A172 (cell line): ENCODE measurements around the gene DPP9. TPM values are rescaled to one million over a fixed set of nuclear protein-coding genes. Genes with fewer than 3 reads are reported as not detected.
A peak's percentile ranks its signal among the peaks of the same experiment; 100 is the strongest.

ENCODE experiments used
- DNase-seq: peaks from one replicate; pipeline ENCODE4 v3.0.0-alpha.2; 2015; ENCODE audit warnings: low spot score
- total RNA-seq: library from RNA; depleted of rRNA; stranded (reverse); fragments of >200 nt; shearing (Covaris generic); gene quantifications from 2 replicates; pipeline ENCODE4 v1.2.3, GENCODE V29; 2014

DPP9 gene
- total RNA-seq, 1 experiment from 2014 or later = 81.8 TPM

DNA sequence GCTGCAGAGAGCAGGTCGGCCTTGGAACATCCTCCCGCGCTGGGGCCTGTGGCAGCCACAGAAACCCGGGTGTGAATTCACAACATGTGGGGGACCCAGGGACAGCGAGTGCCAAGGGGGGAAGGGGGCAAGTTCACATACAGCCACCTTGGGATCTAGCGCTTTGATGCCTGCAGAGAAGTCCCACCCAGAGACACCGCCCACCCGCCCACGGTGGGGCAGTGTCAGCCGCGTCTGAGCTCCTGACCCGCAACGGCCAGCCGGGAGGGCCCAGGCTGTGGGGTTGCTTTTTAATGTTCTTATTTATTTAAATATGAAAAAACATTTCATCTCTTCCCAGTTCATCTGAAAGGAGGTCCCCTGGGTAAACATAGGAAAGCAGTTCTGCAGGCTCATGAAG is 66.4 kb downstream of the DPP9 start:
- no peak for DNase-seq

DNA sequence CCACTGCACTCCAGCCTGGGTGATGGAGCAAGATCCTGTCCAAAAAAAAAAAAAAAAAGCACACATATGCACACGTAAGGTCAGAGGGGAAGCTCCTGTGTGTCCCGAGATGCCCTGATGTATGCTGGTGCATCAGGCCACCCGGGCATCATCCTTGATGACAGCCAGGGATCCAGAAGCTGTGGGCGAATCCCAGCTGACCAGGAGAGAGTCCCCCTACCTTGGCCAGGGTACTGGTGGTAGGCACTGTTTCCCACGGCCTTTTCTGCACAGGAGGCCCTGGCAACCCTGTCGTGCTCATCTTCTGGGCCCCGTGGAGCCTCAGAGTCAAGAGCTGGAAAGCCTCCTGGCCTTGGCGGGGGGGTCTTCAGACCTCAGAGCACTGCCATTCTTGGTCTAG is 67.5 kb downstream of the DPP9 start:
- no peak for DNase-seq

DNA sequence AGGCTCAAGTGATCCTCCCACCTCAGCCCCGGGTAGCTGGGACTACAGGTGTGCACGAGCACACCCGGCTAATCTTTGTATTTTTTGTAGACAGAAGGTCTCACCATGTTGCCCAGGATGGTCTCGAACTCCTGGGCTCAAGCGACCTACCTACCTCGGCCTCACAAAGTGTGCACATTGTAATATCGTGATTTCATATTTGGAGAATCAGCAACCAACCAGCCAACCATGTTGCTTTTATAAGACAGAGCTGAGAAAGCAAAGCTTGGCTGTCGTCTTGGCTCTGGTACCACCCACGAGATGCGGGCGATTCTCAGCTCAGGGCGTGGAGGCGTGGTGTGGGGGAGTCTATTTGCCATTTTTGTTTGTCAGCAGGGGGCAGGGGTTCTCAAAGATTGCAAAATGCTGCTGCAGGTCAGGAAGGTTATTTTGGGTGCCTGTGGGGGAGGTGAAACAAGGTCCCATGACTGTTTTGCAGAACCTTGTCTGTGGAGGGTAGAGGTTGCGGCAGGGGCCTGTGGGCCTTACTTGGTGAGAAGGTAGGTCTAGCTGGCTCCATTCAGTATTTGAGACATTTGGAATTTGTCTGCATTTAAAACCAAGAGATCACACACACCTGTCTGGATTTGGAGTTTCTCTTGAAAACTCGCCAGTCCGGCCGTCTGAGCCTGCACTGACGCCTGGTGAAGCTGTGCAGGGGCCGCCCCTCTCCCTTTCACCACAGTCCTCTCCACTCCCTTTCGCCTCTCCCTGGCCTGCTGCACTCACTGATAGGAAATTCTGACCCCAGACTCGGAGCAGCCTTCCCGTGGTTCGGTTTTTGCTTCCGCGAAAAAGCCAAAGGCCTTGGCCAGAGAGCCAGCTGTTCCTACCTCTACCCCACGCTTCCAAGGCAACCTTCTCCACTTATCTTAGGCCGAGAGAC is 68.9 kb downstream of the DPP9 start:
- no peak for DNase-seq

DNA sequence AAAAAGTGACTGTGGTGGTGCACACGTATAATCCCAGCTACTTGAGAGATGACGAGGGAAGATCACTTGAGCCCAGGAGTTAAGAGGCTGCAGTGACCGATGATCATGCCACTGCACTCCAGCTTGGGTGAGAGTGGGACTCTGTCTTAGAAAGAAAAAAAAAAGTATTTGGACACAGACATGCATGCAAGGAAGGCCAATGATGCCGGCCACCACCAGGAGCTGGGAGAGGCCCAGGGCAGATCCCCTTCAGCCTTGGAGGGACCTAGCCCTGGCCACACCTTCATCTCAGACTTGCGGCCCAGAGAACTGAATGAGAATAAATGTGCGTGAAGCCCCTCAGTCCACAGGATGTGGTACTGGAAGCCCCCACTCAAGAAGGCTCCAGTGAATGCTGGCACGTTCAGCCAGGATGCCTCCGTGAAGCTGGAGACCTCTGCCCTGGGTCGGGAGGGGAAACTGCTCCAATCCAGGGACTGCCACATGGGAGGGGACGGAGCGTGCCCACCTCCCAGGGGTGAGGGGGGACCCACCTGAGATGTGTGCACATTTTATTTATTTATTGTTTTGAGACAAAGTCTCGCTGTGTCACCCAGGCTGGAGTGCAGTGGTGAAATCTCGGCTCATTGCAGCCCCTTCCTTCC is 69.7 kb downstream of the DPP9 start:
- DNase-seq = no peak

DNA sequence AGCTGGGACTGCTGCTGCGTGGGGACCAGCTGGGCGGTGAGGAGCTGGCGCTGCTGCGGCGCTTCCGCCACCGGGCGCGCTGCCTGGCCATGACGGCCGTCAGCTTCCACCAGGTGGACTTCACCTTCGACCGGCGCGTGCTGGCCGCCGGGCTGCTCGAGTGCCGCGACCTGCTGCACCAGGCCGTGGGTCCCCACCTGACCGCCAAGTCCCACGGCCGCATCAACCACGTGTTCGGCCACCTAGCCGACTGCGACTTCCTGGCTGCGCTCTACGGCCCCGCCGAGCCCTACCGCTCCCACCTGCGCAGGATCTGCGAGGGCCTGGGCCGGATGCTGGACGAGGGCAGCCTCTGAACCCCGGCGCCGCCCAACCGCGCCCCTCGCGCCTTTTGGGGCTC is 71.6 kb downstream of the DPP9 start:
- no peak for DNase-seq

DNA sequence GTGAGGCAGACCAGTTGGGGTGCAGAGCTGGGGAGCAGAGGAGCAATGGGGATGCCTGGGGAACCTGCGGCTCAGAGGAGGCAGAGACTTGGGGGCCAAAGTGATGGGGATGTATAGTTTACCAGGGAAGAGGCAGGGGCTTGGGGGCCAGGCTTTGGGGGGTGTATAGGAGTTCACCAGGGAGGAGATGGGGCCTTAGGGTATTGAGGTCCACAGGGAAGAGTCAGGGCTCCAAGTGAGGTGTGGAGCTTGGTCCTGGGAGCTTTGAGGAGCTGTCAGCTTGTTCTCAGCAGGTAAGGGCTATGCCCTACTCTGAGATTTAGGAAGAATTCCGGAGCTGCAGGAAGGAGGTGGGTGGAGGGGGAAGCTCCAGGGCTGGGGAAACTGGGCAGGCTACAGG is 73.5 kb downstream of the DPP9 start:
- DNase-seq = no peak

DNA sequence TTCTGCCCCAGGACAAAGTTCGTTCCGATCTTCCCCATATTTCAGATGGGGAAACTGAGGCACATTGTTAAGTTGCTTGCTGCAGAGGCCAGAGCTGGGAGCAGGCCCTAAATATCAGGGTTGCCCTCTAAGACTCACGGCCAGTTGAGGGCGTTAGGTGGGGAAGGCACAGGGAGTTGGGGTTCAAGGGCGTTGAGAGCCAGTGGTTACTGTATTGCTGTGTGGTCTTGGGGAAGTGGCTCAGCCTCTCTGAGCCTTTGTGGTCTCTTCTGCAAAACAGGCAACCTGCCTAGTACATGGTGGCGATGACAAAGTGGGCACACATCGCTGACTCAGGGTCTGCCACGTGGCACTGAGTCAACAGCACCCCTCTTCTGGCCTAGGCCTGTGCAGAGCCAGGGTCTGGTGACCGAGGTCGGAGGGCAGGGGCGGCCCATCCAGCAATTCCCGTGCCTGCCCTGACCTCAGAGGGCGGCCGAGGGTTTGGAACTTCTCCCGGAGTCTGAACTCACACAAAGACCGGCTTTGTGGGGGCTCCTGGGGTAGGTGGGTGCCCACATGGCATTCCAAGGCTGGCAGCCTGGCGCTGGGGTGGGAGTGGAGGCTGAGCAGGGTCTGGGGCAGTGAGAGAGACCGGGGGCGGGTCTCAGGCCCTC is 74.1 kb downstream of the DPP9 start:
- no peak for DNase-seq

DNA sequence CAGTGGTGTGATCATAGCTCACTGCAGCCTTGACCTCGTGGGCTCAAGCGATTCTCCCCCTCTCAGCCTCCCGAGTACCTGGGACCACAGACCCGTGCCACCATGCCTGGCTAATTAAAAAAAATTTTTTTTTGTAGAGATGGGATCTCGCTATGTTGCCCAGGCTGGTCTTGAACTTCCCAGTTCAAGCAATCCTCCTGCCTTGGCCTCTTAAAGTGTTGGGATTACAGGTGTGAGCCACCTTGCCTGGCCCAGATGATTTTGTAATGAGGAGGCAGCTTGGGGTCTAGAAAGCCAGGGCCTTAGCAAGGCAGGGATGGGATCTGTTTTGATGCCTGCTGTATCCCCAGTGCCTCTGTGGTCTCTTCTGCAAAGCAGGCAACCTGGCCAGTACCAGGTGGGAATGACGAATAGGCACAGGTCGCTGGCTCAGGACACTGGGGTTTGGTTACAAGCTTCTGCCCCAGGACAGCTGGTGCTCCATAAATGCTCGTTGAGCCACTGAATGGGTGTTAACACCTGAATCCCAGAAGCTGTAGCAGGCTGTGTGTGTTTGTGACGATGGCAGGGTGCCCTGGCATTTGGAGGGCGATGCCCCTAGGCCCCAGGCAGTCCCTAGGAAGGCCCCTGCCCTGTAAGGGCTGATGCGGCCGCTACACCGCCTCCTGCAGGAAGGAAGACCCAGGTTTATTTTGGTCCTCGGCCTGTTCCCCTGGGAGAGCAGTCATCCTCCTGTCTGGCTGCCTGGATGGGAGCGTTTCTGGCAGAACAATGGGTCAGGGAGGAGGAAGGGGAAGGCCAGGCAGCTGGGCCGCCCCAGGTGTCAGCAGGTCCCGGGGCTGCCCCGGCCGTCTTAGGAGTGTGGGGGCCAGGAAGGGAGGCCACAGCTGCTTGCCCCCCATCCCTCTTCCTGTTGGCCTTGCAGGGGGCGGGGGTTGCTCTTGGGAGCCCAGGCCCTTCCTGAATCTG is 75.7 kb downstream of the DPP9 start:
- DNase-seq = no peak

DNA sequence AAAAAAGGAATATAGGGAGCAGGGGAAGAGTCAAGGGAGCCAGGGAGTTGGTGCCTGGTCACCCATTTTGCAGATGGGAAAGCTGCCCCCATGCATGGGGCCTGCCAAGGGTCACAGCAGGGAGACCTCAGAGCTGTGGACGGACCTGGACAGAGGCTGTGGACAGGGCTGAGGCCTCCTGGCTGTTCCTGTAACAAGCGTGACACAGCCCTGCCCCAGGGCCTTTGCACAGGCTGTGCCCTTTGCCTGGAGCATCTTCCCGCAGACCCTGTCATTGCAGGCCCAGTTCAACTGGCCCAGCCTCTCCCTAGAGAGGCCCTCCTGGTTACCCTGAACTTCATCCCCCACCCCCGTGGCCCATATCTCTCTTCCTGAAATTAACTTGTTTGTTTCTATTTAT is 77.9 kb downstream of the DPP9 start:
- DNase-seq = no peak

DNA sequence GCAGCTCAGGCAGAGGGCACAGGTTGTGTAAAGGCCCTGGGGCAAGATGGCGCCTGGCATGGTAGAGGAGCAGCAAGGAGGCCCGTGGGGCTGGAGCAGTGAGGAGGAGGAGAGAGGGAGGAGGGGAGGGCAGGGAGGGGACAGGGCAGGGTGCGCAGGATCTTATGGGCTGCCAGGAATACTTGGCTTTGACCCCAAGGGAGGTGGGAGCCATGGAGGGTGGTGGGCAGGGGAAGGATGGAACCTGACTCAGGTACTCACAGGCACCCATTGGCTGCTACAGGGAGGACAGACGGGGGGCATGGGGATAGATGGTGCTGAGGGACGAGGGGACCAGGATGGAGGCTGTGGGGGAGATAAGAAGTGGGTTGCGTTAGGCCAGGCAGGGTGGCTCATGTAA is 81.0 kb downstream of the DPP9 start:
- no peak for DNase-seq

DNA sequence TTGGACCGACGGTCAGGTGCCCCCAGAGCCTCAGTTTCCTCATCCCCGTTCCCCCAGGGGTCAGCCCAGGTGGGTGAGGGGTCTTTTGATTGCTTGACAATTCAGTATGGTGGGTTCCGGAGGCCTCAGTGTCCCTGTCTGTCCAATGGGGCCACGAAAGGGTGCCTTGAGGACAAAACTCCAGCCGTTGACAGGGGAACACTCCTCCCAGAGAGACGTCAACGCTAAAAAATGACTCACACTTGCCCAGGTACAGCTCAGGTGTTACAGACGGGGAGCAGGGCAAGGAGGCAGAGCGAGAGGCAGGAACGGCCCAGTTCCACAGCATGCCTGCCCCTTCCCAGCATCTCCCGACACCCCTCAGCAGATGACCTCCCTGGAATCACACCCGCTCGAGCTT is 82.5 kb downstream of the DPP9 start:
- no peak for DNase-seq

DNA sequence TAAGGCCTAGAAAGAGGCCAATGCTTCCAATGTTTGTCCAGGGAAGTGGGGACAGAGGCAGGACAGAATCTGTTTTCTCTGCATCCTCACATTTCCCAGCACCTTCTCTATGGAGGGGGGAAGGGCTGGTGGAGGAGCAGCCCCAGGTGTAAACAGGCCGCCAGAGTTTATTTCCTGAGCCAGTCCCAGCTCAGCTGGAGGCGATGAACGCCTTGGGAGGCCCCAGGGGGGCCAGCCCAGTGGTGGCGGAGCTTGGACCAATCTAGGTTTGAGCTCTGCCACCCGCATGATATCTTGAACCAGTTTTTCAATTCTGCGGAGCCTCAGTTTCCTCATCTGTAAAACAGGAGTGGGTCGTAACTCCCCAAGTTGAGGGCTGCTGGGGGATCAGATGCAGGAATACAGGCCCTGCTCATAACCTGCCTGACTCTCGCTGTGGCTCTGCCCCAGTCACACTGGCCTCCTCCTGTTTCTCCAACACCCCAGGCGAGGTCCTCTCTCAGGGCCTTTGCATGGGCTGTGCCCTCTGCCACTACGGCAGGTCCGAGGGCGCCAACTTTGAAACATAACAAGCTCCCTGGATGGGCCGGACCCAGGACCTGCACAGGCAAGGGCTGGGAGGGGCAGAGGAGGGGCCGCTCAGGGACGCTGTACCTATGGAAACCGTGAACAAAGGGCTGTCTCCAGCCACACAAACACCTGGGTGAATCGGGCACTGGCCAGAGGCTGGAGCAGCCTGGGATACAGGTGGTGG is 83.2 kb downstream of the DPP9 start:
- no peak for DNase-seq

DNA sequence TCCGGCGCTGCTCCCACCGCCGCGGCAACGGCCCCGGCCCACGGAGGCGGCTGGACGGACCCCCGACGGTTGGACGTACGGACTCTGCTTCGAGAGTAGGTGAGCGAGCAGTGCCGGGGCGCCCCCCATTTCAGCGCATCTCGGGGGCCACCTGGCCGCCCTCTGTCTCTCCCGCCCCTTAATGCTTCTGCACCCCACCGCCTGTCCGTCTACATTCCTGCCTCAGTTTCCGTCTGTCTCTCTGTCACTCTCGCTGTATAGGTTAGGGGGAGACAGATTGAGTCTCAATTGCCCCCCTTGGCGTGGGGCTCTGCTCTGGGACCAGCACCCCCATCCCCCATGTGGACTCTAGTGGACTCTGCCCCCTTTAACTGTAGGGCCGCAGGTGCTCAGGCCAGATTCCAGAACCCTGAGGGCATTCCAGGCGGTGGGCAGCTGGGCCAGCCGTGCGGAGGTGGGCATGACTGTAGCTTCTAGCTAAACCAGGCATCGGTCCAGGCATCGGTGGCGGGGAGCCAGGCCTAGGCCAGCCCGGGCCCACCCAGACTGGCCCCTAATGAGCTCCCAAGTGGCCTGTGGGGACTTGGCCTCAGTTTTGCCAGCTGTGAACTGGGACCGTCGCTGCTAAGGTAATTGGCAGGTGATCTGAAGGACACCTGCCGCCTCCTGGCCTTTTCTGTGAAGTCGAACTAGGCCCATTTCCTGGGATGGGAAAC is 84.0 kb downstream of the DPP9 start:
- DNase-seq = no peak

DNA sequence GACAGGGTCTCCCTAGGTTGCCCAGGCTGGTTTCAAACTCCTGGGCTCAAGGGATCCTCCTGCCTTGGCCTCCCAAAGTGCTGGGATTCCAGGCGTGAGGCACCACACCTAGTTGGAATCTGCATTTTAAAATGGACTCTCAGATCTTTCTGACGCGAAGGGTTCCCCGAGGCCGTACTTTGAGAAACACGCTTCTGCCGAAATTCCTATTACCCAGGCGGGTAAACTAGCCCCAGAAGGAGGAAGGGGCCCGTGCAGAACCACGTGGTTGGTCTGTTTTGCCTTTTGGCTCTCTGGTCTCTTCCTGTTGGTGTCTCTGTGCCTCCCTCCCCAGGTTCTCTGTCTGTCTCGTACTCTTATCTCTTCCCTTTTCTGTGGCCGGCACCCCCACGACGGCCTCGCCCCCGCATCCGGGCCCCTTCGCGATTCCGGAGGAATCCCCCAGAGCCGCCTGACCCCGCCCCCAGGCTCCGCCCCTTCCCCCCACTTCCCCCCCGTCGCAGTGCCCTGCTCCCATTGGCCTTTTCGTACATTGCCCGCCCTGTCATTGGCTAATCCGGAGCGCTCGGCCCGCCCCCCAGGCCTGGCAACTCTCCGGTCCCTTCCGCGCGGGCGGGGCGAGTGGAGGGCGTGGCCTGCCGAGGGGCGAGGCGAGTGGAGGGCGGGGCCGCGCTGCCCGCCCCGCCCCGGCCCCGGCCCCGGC is 84.7 kb downstream of the DPP9 start, which contains the start of gene TNFAIP8L1:
TSS of gene TNFAIP8L1 (plus strand) at position 689 of the 703 bp plus-strand sequence. CDS start 12,354 bp downstream, outside the sequence.
- peak; percentile 88 for DNase-seq

DNA sequence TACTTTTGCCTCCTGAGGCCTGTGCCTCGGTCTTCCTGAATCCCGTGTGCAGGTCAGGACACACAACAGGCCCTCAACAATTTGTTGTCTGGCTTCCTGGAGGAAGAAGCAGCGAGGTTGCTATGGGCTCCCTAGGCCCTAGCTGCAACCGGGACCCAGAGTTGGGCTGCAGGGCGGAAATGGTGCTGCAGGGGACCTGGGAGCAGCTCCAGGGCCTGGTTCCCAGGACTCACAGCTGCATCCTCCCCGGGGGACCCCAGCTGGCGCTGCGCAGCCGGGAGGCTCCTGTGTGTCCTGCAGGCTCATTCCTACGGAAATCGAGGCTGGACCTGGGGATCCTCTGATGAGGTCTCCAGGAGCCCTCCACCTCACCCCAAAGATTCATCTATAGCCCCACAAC is 85.3 kb downstream of the DPP9 start:
- no peak for DNase-seq

DNA sequence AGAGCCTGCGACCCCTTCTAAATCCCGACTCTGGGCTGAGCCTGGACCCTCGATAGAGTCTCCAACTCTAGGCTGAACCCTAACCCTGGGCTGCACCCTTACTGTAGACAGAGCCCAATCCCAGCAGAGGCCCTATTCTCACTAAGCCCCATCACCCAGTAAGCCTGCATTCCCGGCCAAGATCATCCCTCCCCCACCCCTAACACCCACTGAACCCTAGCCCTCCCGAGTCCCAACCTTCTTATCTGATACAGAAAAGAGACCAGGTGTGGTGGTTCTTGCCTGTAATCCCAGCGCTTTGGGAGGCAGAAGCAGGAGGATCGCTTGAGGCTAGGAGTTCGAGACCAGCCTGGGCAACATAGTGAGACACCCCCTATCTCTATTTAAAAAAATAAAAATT is 86.9 kb downstream of the DPP9 start:
- no peak for DNase-seq

DNA sequence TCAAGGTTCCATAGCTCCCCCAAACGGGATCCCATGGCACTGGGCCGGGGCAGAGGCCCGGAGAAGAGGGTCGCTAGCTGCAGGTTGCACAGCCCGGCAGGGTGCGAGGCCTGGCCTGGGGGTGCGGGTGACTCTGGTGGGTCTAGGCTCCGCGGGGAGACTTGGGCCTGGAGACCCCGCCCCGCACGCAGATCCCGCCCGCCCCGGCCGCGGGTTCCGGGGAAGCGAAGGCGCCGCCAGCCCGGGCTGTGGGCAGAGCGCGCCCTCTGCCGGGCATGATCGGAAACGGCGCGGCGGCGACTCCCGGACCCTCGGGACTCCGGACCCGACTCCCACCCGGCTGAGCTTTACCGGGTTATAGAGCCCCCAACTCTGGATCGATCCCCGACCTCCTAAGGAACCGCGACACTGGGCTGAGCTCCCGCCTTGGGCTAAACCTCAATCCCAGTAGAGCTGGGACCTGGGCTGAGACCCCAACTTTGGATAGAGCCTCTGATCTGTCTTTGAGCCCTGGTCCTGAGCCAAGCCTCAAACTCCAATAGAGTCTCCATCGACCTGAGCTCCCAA is 87.4 kb downstream of the DPP9 start:
- DNase-seq = peak; percentile 30

DNA sequence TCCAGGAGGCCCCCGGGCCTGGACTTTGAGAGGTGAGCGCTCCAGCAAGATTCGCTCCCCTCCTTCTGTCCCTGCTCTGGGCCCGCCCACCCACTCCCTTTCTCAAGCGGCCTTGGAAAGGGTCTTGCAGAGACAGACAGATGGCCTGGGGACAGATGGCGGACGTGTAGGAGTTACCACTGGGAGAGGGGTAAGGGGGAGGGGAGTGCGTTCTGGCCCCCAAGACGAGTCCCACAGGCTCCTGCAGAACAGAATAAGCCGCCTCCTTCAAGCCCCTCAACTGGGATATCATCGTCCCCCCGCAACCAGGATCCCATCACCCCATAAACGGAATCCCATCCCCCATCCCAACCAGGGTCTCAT is 87.9 kb downstream of the DPP9 start:
- no peak for DNase-seq
